Esophagus muscularis mucosa (tissue), 4 donors: Measurements from ENCODE around the gene SDK1. TPM values are rescaled to one million over a fixed set of nuclear protein-coding genes. Genes with fewer than 3 reads are reported as not detected.

Source experiments
- DNase-seq: peaks from one replicate; pipeline ENCODE4 v3.0.0-alpha.2; 2017; ENCODE audit errors: extremely low spot score
- H3K27ac ChIP-seq, 4 donors: fragments of 200-600 bp; sonication (generic); replicated peaks in 1 of 4; 1 replicate in 3 of 4; 2 replicates in 1 of 4; pipeline ENCODE4 v1.5.1; 2016 to 2019; ENCODE audit warnings: mild to moderate bottlenecking in 1 of 4
- H3K27me3 ChIP-seq, 4 donors: fragments of 200-600 bp; sonication (generic); one replicate each; pipeline versions ENCODE4 v1.5.1 to v1.6.0; 2016 to 2019
- H3K36me3 ChIP-seq, 4 donors: fragments of 200-600 bp; sonication (generic); one replicate each; pipeline ENCODE4 v1.5.1; 2016 to 2019
- H3K4me1 ChIP-seq, 4 donors: fragments of 200-600 bp; sonication (generic); one replicate each; pipeline ENCODE4 v1.5.1; 2016 to 2019
- H3K4me3 ChIP-seq, 4 donors: fragments of 200-600 bp; sonication (generic); 1 replicate in 2 of 4; 2 replicates in 2 of 4; pipeline ENCODE4 v1.5.1; 2016 to 2019; ENCODE audit warnings: mild to moderate bottlenecking in 4 of 4, moderate library complexity in 1 of 4
- H3K9me3 ChIP-seq, 4 donors: fragments of 200-600 bp; sonication (generic); 1 replicate in 3 of 4; 2 replicates in 1 of 4; pipeline ENCODE4 v1.5.1; 2016 to 2019
- CTCF ChIP-seq, 3 experiments: fragments of 200-600 bp in 2 of 3; fragments of 450-650 bp in 1 of 3; sonication (generic) in 2 of 3; IDR thresholded peaks; one replicate each; pipeline ENCODE4 v1.5.1; 2017 to 2019; ENCODE audit warnings: antibody characterized with exemption in 3 of 3, mild to moderate bottlenecking in 2 of 3, moderate library complexity in 1 of 3
- EP300 ChIP-seq: sonication (generic); formaldehyde crosslinking; IDR thresholded peaks from one replicate; pipeline ENCODE4 v1.6.1; 2017; ENCODE audit warnings: antibody characterized with exemption
- POLR2A ChIP-seq: fragments of 450-650 bp; IDR thresholded peaks from one replicate; pipeline ENCODE4 v1.6.1; 2017; ENCODE audit warnings: antibody characterized with exemption, moderate library complexity, mild to moderate bottlenecking, low read depth
- POLR2AphosphoS5 ChIP-seq, 2 donors: sonication (generic); formaldehyde crosslinking; IDR thresholded peaks; one replicate each; pipeline ENCODE4 v1.6.1; 2017; ENCODE audit warnings: antibody characterized with exemption in 2 of 2
- WGBS: methylation state at CpG from one replicate; pipeline ENCODE4 v1.1.5; 2018; 5-methylcytosine and 5-hydroxymethylcytosine counted together
- intact Hi-C: fragments of 100-400 bp; cut with DNase I; formaldehyde crosslinking; loops from one replicate; pipeline ENCODE4 v1.15.1; 2023
- total RNA-seq, 4 donors: library from RNA; depleted of rRNA; stranded (reverse); fragments of >200 nt; gene quantifications; one replicate each; pipeline versions ENCODE4 v1.1.0 to v1.2.1, GENCODE V29; 2016

Gene SDK1
- total RNA-seq, 4 donors from 2014 or later, result 7.8 to 18.6 (median 12.0) TPM

DNA sequence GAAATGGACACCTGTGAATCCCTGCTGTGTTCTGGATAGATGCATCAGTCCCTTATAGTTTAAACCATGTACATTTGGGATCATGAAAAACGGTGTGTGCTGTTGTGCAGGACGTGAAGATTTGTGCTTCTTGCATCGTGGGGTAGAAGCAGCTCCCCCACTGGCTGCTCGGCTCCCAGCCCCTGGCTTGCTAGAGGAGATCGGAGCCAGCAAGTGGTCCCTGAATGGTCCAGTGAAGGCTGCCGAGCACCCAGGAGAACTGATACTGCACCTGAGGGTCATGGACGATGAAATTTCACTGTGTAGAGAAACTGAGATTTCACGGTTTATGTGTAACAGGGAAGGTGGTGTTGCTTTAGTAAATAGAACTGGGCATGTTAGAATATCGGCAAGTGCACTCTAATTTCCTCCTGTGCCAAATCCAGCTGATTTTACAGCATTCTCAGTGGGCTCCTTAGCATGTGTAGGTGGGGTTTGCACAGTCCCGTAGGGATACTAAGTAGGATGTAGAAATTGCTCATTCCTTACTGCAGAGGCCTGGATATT lies 726.0 kb downstream of the SDK1 start:
- Histone ChIP-seq H3K4me1 (no peaks in the 10 kb centered on the region), H3K9me3 (no peaks in the 10 kb centered on the region), H3K36me3 (no peaks in the 10 kb centered on the region), H3K4me3 (no peak overlapping the region), H3K27me3 (no peaks in the 10 kb centered on the region), H3K27ac (no peak overlapping the region)
- 89% methylated on average over 10 of the region's 10 CpGs for WGBS
- TF ChIP-seq CTCF (IDR thresholded peaks at IDR 0.05) (no peak), POLR2AphosphoS5 (IDR thresholded peaks at IDR 0.05) (no peak), EP300 (no peak), POLR2A (no peak)
- DNase-seq, result no peak
- intact Hi-C loops, result no loop called here

- 82% methylated on average over 4 of the region's 4 CpGs for WGBS
- Histone ChIP-seq H3K4me3 (no peak overlapping the region), H3K27ac (no peak overlapping the region), H3K36me3 (no peaks in the 10 kb centered on the region), H3K27me3 (no peaks in the 10 kb centered on the region), H3K9me3 (no peaks in the 10 kb centered on the region), H3K4me1 (no peaks in the 10 kb centered on the region)
- no peak for DNase-seq
- TF ChIP-seq EP300 (no peak), POLR2AphosphoS5 (IDR thresholded peaks at IDR 0.05) (no peak), CTCF (IDR thresholded peaks at IDR 0.05) (no peak), POLR2A (no peak)
- intact Hi-C loops, result no loop called here
Measured at GRCh38 chr7:4028221-4028620, 727.2 kb downstream of the SDK1 start.

GRCh38 chr7:4029941-4030340 lies 728.9 kb downstream of the SDK1 start:
- intact Hi-C loops, result no loop called here

DNA sequence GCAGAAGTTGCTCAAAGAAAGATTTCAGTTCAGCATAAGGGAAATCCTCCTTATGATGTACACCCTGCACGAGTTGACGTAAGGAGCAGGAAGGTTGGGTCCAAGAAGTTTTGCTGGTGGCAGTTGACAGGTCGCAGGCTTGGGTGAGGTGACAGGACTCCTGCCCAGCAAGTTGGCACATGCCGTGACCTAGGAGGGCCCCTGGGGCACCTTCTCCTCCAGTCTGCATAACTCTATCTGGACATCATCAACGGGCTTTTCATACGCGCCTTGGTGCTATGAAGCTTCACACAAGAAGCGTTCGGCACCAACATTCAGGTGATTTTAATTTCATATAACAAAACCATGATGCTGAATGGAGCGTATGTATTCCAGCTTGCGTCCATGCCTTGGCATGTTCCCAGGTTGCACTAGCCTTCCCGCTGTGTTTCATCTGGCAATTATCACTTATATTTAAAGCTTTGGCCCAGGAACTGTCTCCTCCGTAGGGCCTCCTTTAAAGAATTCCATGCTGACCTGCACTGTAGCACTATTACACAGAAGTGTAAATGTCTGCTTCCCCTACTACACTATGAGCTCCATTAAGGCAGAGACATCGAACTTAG lies 729.4 kb downstream of the SDK1 start:
- Histone ChIP-seq H3K4me3 (no peak overlapping the region), H3K36me3 (no peaks in the 10 kb centered on the region), H3K27ac (no peak overlapping the region), H3K4me1 (no peaks in the 10 kb centered on the region), H3K27me3 (no peaks in the 10 kb centered on the region), H3K9me3 (no peaks in the 10 kb centered on the region)
- DNase-seq, result no peak
- 79% methylated on average over 13 of the region's 14 CpGs for WGBS
- intact Hi-C loops, result no loop called here
- TF ChIP-seq CTCF (IDR thresholded peaks at IDR 0.05) (no peak), EP300 (no peak), POLR2AphosphoS5 (IDR thresholded peaks at IDR 0.05) (no peak), POLR2A (no peak)

More at GRCh38 chr7:4029941-4030340, 728.9 kb downstream of the SDK1 start:
- TF ChIP-seq EP300 (no peak), POLR2AphosphoS5 (IDR thresholded peaks at IDR 0.05) (no peak), CTCF (IDR thresholded peaks at IDR 0.05) (no peak), POLR2A (no peak)
- H3K9me3 ChIP-seq, result no peaks in the 10 kb centered on the region
- H3K27ac ChIP-seq, result no peak overlapping the region
- H3K4me1 ChIP-seq, result no peaks in the 10 kb centered on the region
- H3K4me3 ChIP-seq, result no peak overlapping the region
- WGBS, result 97% methylated on average over 8 of the region's 10 CpGs
- H3K36me3 ChIP-seq, result no peaks in the 10 kb centered on the region
- no peak for DNase-seq
- H3K27me3 ChIP-seq, result no peaks in the 10 kb centered on the region

- Histone ChIP-seq H3K27me3 (no peaks in the 10 kb centered on the region), H3K4me1 (no peaks in the 10 kb centered on the region), H3K36me3 (no peaks in the 10 kb centered on the region), H3K4me3 (no peak overlapping the region), H3K27ac (no peak overlapping the region), H3K9me3 (no peaks in the 10 kb centered on the region)
- 91% methylated on average over 12 of the region's 12 CpGs for WGBS
- DNase-seq, result peak; percentile 84
- intact Hi-C loops, result no loop called here
- no peak for TF ChIP-seq POLR2AphosphoS5 (IDR thresholded peaks at IDR 0.05)
- TF ChIP-seq POLR2A, result no peak
- TF ChIP-seq EP300, result no peak
- no peak for TF ChIP-seq CTCF (IDR thresholded peaks at IDR 0.05)
Measured at GRCh38 chr7:4033996-4034395, 732.9 kb downstream of the SDK1 start.
